Inflammatory macrophage treated with lipopolysaccharide for 1 hour (primary cell): ENCODE measurements around the gene KRTAP10-11.
"Not testable (repeated sequence)": the region's sequence is repeated elsewhere in the genome, so short reads cannot be mapped to it uniquely, and the experiment has no call there.

ENCODE experiments used
- DNase-seq, 2 donors: peaks; one replicate each; pipeline ENCODE4 v3.0.0-alpha.2; 2020 to 2022

The KRTAP10-11 gene

DNA sequence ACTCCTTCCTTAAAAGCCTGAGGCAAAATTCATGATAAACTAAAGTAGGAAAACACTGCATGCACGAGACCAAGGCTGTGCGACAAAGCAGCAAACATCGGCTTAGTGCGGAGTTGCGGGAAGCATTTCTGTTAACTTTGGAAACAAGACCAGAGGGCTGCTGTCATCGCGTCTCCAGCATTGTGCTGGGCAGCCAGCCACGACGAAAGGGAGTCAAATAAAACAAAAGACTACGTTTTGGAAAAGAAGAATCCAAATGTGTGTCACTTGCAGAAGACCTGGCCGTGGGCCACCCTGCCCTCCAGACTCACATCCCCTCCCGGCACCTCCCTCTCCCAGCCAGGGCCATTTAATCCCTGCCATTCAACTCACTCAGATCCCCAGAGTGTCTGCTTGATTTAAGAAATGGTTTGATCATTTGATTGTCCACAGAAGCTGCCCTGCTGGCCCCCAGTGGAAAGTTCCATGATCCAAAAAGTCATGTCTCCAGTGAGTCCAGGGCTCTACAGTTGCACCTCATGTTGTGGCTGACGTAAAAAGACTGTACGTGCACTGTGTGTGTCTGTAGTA is 2.4 kb upstream of the KRTAP10-11 start:
- DNase-seq, result no peak

- DNase-seq, result no peak
These were observed 1.3 kb upstream of the KRTAP10-11 start for GRCh38 chr21:44644878-44645277.

DNA sequence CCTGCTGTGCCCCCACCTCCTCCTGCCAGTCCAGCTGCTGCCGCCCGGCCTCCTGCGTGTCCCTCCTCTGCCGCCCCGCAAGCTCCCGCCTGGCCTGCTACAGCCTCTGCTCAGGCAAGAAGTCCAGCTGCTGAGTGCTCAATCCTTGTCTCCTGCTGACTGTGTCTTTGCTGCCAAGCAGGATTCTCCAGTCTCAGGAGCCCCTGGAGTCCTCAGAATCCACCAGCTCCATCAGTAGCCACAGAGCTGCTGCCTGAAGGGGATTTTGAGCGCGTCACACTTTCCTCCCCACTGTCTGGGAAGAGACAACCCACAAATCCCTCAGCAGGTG is 973 bp downstream of the KRTAP10-11 start:
- no peak for DNase-seq

DNA sequence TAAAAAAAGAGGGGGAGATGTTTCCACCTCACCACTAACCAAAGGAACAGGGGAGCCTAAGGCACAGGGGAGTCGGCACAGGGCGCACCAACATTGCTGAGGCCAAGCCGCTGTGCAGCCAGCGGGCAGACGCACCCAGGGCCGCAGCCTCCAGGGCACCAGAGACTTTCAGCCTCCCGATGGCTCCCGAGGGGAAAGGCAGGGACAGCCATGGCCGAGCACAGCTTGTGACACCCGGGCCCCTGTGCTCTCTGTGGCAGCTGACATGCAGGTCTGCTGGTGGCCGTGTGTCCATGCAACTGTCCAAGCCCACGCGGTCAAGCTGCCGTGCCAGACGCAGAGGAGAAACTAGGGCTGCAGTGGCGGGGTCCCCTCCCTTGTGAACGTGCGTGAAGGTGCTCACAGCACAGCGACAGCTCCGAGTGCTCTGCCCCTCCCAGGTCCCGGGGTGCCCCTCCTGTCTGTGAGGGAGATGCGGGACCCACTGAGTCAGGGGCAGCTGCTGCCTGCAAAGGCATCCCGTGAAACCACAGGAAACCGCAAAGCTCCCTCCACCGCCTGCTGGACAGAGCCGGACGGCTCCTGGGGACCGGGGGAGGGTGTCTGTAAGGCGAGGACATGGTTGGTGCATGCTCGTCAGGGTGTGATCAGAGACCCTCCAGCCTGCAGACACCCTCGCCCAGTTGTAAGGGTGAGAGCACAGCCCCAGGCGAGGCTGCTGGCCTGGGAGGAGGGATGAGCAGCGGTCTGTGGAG is 2.5 kb downstream of the KRTAP10-11 start:
- DNase-seq, result no peak

DNA sequence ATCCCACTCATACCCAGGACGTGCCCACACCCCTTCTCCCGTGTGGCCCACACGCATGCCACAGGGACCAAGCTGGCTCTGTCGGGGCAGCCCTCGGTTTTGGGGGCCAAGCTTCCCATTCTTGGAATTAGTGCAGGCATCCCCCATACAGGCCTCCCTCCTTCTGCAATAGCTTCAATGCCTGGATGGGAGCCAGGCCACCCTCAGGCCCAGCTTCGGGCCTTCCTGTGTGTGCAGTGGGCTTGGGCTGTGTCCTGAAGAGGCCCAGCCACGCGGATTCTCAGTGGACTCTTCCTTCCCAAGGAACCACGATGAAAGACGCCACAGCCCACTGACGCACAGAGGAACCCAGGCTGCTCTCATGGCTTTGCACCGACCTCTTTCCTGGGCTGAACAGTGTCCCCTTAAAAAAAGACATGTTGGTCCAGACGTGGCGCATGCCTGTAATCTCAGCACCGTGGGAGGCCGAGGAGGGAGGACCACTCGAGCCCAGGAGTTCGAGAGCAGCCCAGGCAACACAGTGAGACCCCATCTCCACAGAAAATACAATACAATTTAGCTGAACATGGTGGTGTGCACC is 3.4 kb downstream of the KRTAP10-11 start:
- no peak for DNase-seq

- DNase-seq, result no peak
These were observed 4.2 kb downstream of the KRTAP10-11 start for GRCh38 chr21:44650265-44650972.

GRCh38 chr21:44650973-44651675 is 4.9 kb downstream of the KRTAP10-11 start:
- DNase-seq, result no peak

DNA sequence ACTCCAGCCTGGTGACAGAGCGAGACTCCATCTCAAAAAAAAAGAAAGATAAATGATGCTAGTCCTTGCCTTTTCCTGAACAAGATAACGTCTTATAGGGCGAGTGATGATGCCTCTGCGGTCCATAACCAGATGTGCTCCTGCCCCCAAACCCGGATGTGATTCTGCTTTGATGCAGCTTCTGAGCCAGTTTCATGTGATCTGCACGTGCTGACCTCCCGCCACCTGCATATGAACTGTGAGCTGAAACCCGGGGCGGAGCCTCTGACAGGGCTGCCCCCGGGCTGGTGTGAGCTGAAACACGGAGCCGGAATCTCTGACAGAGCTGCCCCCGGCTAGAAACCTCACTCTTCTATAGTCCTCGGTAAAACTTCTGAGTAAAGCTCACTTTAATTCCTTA is 6.9 kb downstream of the KRTAP10-11 start:
- no peak for DNase-seq

DNA sequence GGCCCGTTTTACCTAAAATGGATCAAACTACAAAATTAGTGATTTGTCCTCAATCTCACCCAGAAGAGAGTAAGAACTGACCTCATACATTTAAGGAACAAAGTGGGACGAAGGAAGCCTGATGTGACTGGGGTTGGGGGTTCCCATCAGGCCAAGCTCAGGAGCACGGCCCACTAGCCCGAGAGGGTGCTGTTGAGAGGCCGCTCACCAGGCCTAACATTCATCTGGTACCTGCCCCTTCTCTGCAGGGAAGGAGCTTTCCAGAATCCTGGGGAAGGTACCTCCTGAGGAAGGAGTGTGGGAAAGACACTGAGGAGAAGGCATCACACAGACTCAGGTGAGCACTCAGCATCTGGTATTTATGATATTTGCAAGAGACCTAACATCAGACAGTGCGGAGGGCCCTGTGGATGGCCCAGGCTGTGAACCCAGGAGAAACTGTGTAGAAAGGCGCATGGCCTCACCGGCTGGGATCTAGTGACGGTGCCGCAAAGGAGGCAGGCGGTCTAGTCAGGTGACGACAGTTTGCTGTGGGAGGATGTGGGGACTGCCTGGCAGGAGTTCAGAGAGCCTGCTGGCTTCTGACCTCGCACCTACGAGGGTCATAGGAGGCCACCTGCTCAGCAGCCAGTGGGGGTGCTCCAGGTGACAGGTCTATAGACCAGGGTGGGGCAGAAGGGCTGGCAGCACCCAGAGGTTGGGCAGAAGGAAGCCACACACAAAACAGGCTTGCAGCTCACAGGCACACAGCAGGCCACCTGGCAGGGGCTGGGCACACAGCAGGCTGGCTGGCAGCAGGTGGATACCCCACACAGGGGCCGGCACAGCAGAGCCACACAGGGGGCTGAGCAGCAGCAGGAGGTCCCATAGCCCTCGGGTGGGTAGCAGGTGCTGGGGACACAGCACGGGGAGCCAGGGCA is 7.7 kb downstream of the KRTAP10-11 start:
- no peak for DNase-seq

DNA sequence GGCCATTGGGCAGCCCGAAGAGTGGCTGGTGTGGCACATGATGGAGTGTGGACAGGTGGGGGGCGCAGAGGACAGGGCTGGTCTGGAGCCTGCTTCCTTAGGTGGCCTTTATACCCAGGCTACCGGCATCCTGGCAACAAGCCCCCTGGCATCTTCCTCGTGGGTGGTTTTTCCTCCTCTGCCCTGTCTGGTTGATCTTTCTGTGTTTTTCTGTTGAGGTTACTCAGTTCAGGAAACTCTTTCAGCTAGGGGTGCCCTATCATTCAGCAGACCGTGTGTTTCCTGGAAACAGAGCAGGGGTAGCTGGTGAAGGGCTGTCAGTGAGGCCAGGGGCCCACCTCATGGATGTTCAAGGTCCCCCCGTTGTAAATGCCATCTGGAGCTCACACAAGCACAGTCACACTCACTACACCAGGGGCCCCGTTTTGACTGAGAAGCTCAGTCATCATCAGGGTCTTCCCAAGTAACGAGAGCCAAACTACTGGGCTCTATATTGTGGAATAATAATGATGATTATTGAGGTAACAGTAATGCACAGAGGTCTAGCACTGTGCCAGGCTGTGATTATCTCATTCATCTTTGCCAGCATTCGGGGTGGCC is 8.5 kb downstream of the KRTAP10-11 start, which contains the start of gene KRTAP12-4:
KRTAP12-4 (minus strand) TSS at position 84 of the 600 bp plus-strand sequence; CDS start at position 39, 45 bp downstream.
- DNase-seq, result no peak

DNA sequence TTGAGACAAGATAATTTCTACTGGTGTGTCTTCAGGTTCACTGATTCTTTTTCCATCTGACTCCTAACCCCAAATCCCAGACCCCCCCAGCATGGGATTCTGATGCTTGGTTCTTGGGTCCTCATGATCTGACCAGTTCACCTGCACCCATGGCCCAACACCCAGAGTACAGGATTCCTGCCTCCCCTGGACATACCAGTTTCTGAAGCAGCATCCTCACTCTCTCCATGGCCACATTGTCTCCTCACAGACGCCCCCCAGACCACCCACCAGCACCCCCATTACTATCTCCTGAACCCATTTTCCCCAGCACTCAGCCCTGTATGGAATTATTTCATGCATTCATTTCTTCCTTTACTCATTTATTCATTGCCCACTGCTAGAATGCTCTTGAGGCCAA is 10.7 kb downstream of the KRTAP10-11 start:
- no peak for DNase-seq

- DNase-seq, result no peak
These were observed 11.7 kb downstream of the KRTAP10-11 start, which contains the start of gene KRTAP12-3 for GRCh38 chr21:44657635-44658540. Gene KRTAP12-3, plus strand, starts transcription at chr21:44657932. Its CDS starts 48 bp downstream, at chr21:44657980.

- no peak for DNase-seq
These were observed 12.3 kb downstream of the KRTAP10-11 start for GRCh38 chr21:44658541-44658910.

GRCh38 chr21:44658913-44659595 is 12.8 kb downstream of the KRTAP10-11 start:
- no peak for DNase-seq

DNA sequence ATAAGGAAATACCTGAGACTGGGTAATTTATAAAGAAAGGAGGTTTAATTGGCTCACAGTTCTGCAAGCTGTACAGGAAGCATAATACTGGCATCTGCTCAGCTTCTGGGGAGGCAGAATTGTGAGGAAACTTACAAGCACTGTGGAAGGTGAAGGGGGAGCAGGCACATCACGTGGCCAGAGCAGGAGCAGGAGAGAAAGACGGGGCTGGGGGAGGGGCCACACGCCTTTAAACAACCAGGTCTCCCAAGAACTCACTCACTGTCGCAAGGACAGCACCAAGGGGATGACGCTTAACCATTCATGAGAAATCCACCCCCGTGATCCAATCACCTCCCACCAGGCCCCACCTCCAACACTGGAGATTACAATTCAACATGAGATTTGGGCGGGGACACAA is 15.4 kb downstream of the KRTAP10-11 start:
- not testable (repeated sequence) for DNase-seq

DNA sequence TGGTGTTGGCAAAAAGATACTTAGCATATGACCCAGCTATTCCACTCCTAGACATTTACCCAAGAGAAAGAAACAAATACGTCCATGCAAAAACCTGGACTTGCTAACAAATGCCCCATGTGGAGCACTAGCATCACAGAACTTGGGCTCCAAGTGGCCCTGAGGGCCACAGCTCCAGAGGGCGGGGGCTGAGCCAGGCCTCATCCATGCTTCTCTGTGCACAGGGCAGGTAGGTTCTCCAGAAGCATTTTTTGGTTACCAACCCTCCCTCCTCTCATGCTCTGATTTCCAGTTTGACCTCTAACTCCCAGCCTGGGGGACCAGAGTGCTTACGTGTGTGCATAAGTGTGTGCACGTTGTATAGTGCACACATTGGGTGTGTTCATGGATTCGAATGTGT is 18.5 kb downstream of the KRTAP10-11 start:
- DNase-seq, result no peak

DNA sequence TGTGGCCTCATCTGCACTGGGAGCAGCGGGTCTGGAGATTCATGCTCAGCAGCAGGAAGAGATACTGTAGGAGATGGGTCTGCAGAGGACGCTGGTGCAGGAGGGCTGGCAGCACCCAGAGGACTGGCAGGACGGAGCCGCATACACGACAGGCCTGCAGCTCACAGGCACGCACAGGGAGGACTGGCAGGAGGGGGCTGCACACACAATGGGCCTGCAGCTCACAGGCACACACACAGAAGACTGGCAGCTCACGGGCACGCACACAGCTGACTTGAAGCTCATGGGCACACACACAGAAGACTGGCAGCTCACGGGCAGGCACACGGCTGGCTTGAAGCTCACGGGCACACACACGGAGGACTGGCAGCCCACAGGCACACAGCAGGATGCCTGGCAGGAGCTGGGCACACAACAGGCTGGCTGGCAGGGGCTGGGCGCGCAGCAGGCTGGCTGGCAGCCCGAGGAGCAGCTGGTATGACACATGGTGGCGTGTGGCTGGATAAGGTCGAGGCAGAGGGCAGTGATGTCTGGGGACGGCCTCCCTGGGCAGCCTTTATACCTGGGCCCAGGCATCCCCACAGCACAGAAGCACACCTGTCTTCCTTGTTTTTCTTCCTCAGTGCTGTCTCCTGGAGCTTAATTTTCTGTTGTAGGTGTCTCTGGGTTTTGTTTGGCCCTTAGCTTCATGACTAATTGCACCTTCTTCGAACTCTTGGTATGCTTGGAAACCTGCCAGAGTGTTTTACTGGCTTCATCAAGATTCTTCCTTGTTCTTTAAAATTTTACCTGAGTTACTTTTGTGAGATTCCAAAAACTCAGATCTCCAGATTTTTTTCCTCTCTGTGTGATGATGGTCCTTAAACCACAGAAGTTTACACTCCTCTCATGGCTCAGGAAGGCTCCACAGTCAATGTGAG is 20.4 kb downstream of the KRTAP10-11 start, which contains the start of gene KRTAP12-2:
KRTAP12-2 (minus strand) TSS at position 527 of the 920 bp plus-strand sequence; CDS start at position 486, 41 bp downstream.
- DNase-seq, result no peak

GRCh38 chr21:44667612-44668011 is 21.4 kb downstream of the KRTAP10-11 start:
- no peak for DNase-seq
